Keratinocyte (primary cell): ENCODE data around the gene SCAMP4.

ENCODE experiments used
- CTCF ChIP-seq, 3 experiments: IDR thresholded peaks in 1 of 3; conservative IDR thresholded peaks in 1 of 3; optimal IDR thresholded peaks in 1 of 3; 2 replicates in 2 of 3; 3 replicates in 1 of 3; pipeline versions ENCODE3 to v1.5.1; 2011; ENCODE audit warnings: low read length in 3 of 3, mild to moderate bottlenecking in 3 of 3, moderate library complexity in 2 of 3, control low read depth in 1 of 3, inconsistent platforms in 1 of 3; ENCODE audit not compliant: insufficient read depth in 2 of 3; ENCODE audit errors: extremely low read depth in 1 of 3
- EZH2 ChIP-seq: IDR thresholded peaks from one replicate; pipeline ENCODE4 v1.6.1; 2012; ENCODE audit warnings: inconsistent platforms, mild to moderate bottlenecking, low read length, moderate library complexity

- no peak for TF ChIP-seq CTCF (optimal IDR thresholded peaks at IDR 0.05 in 1 of 3, IDR thresholded peaks at IDR 0.05 in 1 of 3, conservative IDR thresholded peaks at IDR 0.05 in 1 of 3; ENCODE audit: extremely low read depth in 1 of 3, insufficient read depth in 2 of 3, low read length in 3 of 3)
- TF ChIP-seq EZH2 = no peak
Observed at GRCh38 chr19:1957562-1958248, 52.5 kb downstream of the SCAMP4 start.
